PC-3 (cell line): ENCODE measurements around the gene NEDD4. TPM values are rescaled to one million over a fixed set of nuclear protein-coding genes. Genes with fewer than 3 reads are reported as not detected.

Source experiments
- ATAC-seq: fragments of 200-7000 bp; cut with Tn5 transposase; 2 replicates; pipeline ENCODE4 v1.9.1; 2020; ENCODE audit warnings: mild to moderate bottlenecking, moderate library complexity
- Bru-seq: library from RNA; stranded (reverse); fragments of 400-500 nt; gene quantifications from one replicate; lab custom pipeline; 2021; lab: Mats Ljungman, UMichigan
- BruChase-seq, 2 experiments: library from RNA; stranded (reverse); fragments of 400-500 nt; gene quantifications; one replicate each; lab custom pipeline; 2021; lab: Mats Ljungman, UMichigan
- BruUV-seq: library from RNA; stranded (reverse); fragments of 400-500 nt; replicated peaks from 2 replicates; lab custom pipeline; 2021; lab: Mats Ljungman, UMichigan
- CTCF ChIA-PET: fragments of 300-600 bp; sonication (Branson Sonifier 250); formaldehyde crosslinking; loops from one replicate; lab custom pipeline; 2022; ENCODE audit warnings: antibody characterized with exemption; lab: Charles Lee
- POLR2A ChIA-PET: fragments of 300-600 bp; sonication (Branson Sonifier 250); formaldehyde crosslinking; loops from one replicate; lab custom pipeline; 2022; ENCODE audit warnings: antibody characterized with exemption; ENCODE audit not compliant: unreplicated experiment; lab: Charles Lee
- DNase-seq: peaks from one replicate; pipeline ENCODE4 v3.0.0-alpha.2; 2015
- H2AFZ ChIP-seq: fragments of 300-600 bp; sonication (generic); 2 replicates; pipeline ENCODE4 v1.6.0; 2016; ENCODE audit warnings: antibody characterized with exemption, low read length
- H3F3A ChIP-seq: fragments of 300-600 bp; sonication (generic); one replicate; pipeline ENCODE4 v1.6.0; 2017; ENCODE audit warnings: antibody characterized with exemption, low read length, control low read depth, mild to moderate bottlenecking; ENCODE audit not compliant: unreplicated experiment
- H3K27ac ChIP-seq: fragments of 300-600 bp; sonication (generic); 2 replicates; pipeline ENCODE4 v1.5.1; 2016; ENCODE audit warnings: mild to moderate bottlenecking, low read length
- H3K27me3 ChIP-seq: fragments of 300-600 bp; sonication (generic); 2 replicates; pipeline ENCODE4 v1.6.1; 2016; ENCODE audit warnings: low read length, mixed read lengths
- H3K36me3 ChIP-seq: fragments of 300-600 bp; sonication (generic); 2 replicates; pipeline ENCODE4 v1.6.1; 2016; ENCODE audit warnings: low read depth, mixed run types, low read length, mixed read lengths
- H3K4me1 ChIP-seq: fragments of 300-600 bp; sonication (generic); 2 replicates; pipeline ENCODE4 v1.5.1; 2016; ENCODE audit warnings: low read length; ENCODE audit not compliant: insufficient read depth
- H3K4me2 ChIP-seq: fragments of 300-600 bp; sonication (generic); 2 replicates; pipeline ENCODE4 v1.6.0; 2016; ENCODE audit warnings: low read length
- H3K4me3 ChIP-seq: fragments of 300-600 bp; sonication (generic); 2 replicates; pipeline ENCODE4 v1.5.1; 2016; ENCODE audit warnings: mild to moderate bottlenecking, low read length, mixed read lengths
- H3K79me2 ChIP-seq: fragments of 300-600 bp; sonication (generic); 2 replicates; pipeline ENCODE4 v1.6.1; 2017; ENCODE audit warnings: low read length, mixed read lengths
- H3K9ac ChIP-seq: fragments of 300-600 bp; sonication (generic); 2 replicates; pipeline ENCODE4 v1.6.0; 2016; ENCODE audit warnings: mild to moderate bottlenecking, low read length
- H3K9me2 ChIP-seq: fragments of 300-600 bp; sonication (generic); replicated peaks from 2 replicates; pipeline ENCODE4 v1.6.1; 2016; ENCODE audit warnings: mixed run types, low read length, mixed read lengths
- H3K9me3 ChIP-seq: fragments of 300-600 bp; sonication (generic); 2 replicates; pipeline ENCODE4 v1.6.1; 2016; ENCODE audit warnings: low read length, mixed read lengths
- H4K20me1 ChIP-seq: fragments of 300-600 bp; sonication (generic); 2 replicates; pipeline ENCODE4 v1.6.1; 2016; ENCODE audit warnings: low read length, mixed read lengths
- CTCF ChIP-seq: fragments of 300-600 bp; sonication (generic); conservative IDR thresholded peaks from 2 replicates; pipeline ENCODE4 v1.5.1; 2017; ENCODE audit warnings: antibody characterized with exemption, low read depth, mild to moderate bottlenecking, low read length
- EZH2 ChIP-seq: fragments of 300-600 bp; sonication (generic); IDR thresholded peaks from one replicate; pipeline ENCODE4 v1.6.1; 2017; ENCODE audit warnings: antibody characterized with exemption, mild to moderate bottlenecking, low read length; ENCODE audit not compliant: unreplicated experiment
- EZH2phosphoT487 ChIP-seq: fragments of 300-600 bp; sonication (generic); IDR thresholded peaks from 2 replicates; pipeline ENCODE4 v1.6.1; 2018; ENCODE audit warnings: mild to moderate bottlenecking, antibody characterized with exemption, low read length, borderline replicate concordance
- intact Hi-C: fragments of 100-400 bp; cut with micrococcal nuclease; formaldehyde crosslinking; loops from 2 replicates; pipeline ENCODE4 v1.9.0; 2023
- long read RNA-seq: library from polyadenylated mRNA; unstranded; transcript quantifications from one replicate; pipeline ENCODE4 v2.0.0, GENCODE V29; 2021; ENCODE audit not compliant: unreplicated experiment
- total RNA-seq: library from RNA; depleted of rRNA; stranded (reverse); fragments of >200 nt; gene quantifications from 2 replicates; pipeline ENCODE4 v1.2.3, GENCODE V29; 2014; rRNA removed

The NEDD4 gene
- total RNA-seq = 7.5 and 9.6 TPM in 2 replicates
- percentile 59 among the genes with signal in this experiment for Bru-seq, nascent RNA
- BruChase-seq, experiment 1, labeled RNA remaining after a 6-hour chase = percentile 54 among the genes with signal in this experiment
- BruChase-seq, experiment 2, labeled RNA remaining after a 2-hour chase = percentile 57 among the genes with signal in this experiment
- long read RNA-seq, full-length matches to known transcripts = 17 of 28 reads
- long read RNA-seq, partial matches to known transcripts = 3 of 28 reads
- long read RNA-seq, other reads (novel, unspliced or antisense) = 8 of 28 reads

- intact Hi-C loops = loop anchor here (2.0 to 5.0 kb wide), 3 partner anchors 76 to 249 kb away; partner anchors contain the start of gene RFX7
- H3K9me3 ChIP-seq = no peaks in the 10 kb centered on the region
- DNase-seq (peak; percentile 81), ATAC-seq (peak; percentile 91)
- TF ChIP-seq CTCF (peak; percentile 28), EZH2phosphoT487 (no peak), EZH2 (no peak)
- peak within 1 kb of the TSS; percentile 99 for H2AFZ ChIP-seq
- no peaks in the 10 kb centered on the region for H4K20me1 ChIP-seq
- peak within 1 kb of the TSS; percentile 77 for H3K9ac ChIP-seq
- H3K36me3 ChIP-seq = no peaks in the 10 kb centered on the region
- ChIA-PET POLR2A (interaction anchor here (0.6 to 1.0 kb wide), 3 partner anchors 54 to 379 kb away, joined by 4 to 6 read pairs (median 5); no protein-coding TSS in a partner anchor), CTCF (no interaction called here)
- H3K27ac ChIP-seq = peak within 1 kb of the TSS; percentile 23; the same call in 1 of the 2 replicates
- no peaks in the 10 kb centered on the region for H3K27me3 ChIP-seq
- no peaks in the 10 kb centered on the region for H3K9me2 ChIP-seq
- peaks cover 12% of the 10 kb centered on the region for H3K4me1 ChIP-seq
- H3K4me2 ChIP-seq = peak within 1 kb of the TSS; percentile 94
- no TSS peak for BruUV-seq
- peaks cover 31% of the 10 kb centered on the region for H3K79me2 ChIP-seq
- no peaks in the 10 kb centered on the region for H3F3A ChIP-seq
- H3K4me3 ChIP-seq = peak within 1 kb of the TSS; percentile 72
Observed at GRCh38 chr15:55993111-55993803, at the start of gene NEDD4. NEDD4 (minus strand) TSS chr15:55993612; CDS start chr15:55993555, 57 bp downstream.

GRCh38 chr15:56042498-56042897 is 49.1 kb upstream of the NEDD4 start:
- H3K9ac ChIP-seq = no peak overlapping the region
- ATAC-seq (no peak), DNase-seq (peak; percentile 50)
- H3K27ac ChIP-seq = 0 out of 2 replicates have a peak overlapping the region, but pooled peaks have one; percentile 16
- 0 out of 2 replicates have a peak overlapping the region, but pooled peaks have one; percentile 2 for H3K4me2 ChIP-seq
- no peaks in the 10 kb centered on the region for H3K9me3 ChIP-seq
- intact Hi-C loops = no loop called here
- no peaks in the 10 kb centered on the region for H3K79me2 ChIP-seq
- H3K4me1 ChIP-seq = peaks cover 54% of the 10 kb centered on the region
- no peak overlapping the region for H2AFZ ChIP-seq
- H3K9me2 ChIP-seq = no peaks in the 10 kb centered on the region
- no TSS peak for BruUV-seq
- POLR2A ChIA-PET = no interaction called here
- no peaks in the 10 kb centered on the region for H4K20me1 ChIP-seq
- H3F3A ChIP-seq = no peaks in the 10 kb centered on the region
- CTCF ChIA-PET = no interaction called here
- H3K36me3 ChIP-seq = no peaks in the 10 kb centered on the region
- TF ChIP-seq EZH2phosphoT487 (no peak), CTCF (no peak), EZH2 (no peak)
- no peak overlapping the region for H3K4me3 ChIP-seq
- H3K27me3 ChIP-seq = no peaks in the 10 kb centered on the region
